Measurements from ENCODE around the gene MICAL2.

MICAL2 gene

DNA sequence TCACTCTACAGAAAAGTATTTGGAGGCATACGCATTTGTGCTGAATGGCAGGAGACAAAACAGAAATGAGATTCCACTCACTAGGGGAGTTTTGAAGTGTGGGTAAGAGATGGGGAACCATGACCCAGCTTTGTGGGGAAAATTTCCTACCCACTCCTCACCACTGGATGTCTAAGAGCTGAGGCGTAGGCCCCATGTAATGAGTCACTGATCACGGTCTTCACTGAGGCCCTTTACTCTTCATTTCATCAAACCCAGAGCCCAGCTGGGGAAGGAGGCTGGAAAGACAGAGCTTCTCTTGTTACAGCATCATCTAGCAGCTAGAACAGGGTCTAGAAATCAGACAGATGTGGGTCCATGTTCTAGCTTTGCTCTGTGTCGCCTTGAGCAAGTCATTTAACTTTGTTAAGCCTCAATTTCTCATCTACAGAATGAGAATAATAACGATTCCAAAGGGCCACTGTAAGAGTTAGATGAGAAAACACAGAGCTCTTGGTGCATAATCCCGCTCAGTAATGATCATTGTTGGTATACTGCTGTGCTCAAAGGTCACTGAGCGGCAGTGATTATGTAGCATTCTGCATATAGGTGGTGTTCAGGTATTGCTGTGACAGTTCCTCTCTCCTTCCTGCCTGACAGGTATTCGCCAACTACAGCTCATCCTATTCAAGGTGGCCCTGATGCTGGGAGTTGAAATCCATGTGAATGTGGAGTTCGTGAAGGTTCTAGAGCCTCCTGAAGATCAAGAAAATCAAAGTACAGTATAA is 97.2 kb downstream of the MICAL2 start:
- H3K27ac ChIP-seq (ENCODE audit: insufficient read depth in 1 of 2, low read depth in 1 of 2, low read length in 2 of 2, poor library complexity in 1 of 2, severe bottlenecking in 2 of 2), result no peak overlapping the region
- ChIA-PET CTCF (interaction anchor here (0.6 to 2.4 kb wide), 11 partner anchors 8 to 551 kb away, joined by 3 to 10 read pairs (median 3); no protein-coding TSS in a partner anchor), POLR2A (no interaction called here)
- H3K4me1 ChIP-seq (ENCODE audit: control extremely low read depth in 1 of 4, control insufficient read depth in 4 of 4, insufficient read depth in 4 of 4, low read length in 3 of 4), result no peaks in the 10 kb centered on the region
- DNase-seq, result no peak
- WGBS (ENCODE audit: insufficient coverage), result 94% methylated on average over 3 of the region's 9 CpGs
- H3K9me3 ChIP-seq (ENCODE audit: control extremely low read depth in 1 of 5, control insufficient read depth in 4 of 5, insufficient read depth in 2 of 5, low read depth in 1 of 5, low read length in 4 of 5), result no peaks in the 10 kb centered on the region
- no peak overlapping the region for H3K4me3 ChIP-seq (ENCODE audit: control insufficient read depth in 1 of 7, extremely low read depth in 1 of 7, insufficient read depth in 4 of 7, low read depth in 2 of 7, low read length in 6 of 7)
- peaks cover 0 to 2% (median 0%) of the 10 kb centered on the region in 4 experiments for H3K36me3 ChIP-seq (ENCODE audit: control insufficient read depth in 4 of 4, insufficient read depth in 4 of 4, low read length in 3 of 4)
- H3K27me3 ChIP-seq (replicated peaks in 2 of 5; ENCODE audit: control insufficient read depth in 4 of 5, insufficient read depth in 5 of 5, low read length in 4 of 5), result no peaks in the 10 kb centered on the region

DNA sequence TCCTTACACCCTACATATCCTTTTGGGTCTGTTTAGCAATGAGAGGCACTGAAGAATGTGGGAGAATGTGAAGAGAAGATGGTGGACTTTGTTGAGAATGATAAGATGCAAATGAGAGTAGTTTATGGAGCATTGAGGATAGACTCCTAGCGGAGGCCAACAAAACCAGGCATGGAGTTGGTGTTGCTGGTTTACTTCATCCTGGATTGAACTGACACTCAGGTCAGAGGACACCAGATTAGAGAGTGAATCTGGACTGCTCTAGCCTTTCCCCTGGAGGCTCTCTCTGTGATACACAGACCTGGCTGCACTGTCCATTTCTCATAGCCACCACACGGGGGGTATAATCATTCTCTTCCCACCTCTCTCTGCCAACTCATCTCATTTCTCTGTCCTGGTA is 98.7 kb downstream of the MICAL2 start:
- CTCF ChIA-PET, result interaction anchor here (1.3 to 1.8 kb wide), 2 partner anchors 9 kb away, joined by 4 to 10 read pairs; no protein-coding TSS in a partner anchor
- Histone ChIP-seq H3K4me1 (ENCODE audit: control extremely low read depth in 1 of 4, control insufficient read depth in 4 of 4, insufficient read depth in 4 of 4, low read length in 3 of 4) (no peaks in the 10 kb centered on the region), H3K27me3 (replicated peaks in 2 of 5; ENCODE audit: control insufficient read depth in 4 of 5, insufficient read depth in 5 of 5, low read length in 4 of 5) (no peaks in the 10 kb centered on the region), H3K27ac (ENCODE audit: insufficient read depth in 1 of 2, low read depth in 1 of 2, low read length in 2 of 2, poor library complexity in 1 of 2, severe bottlenecking in 2 of 2) (no peak overlapping the region), H3K36me3 (ENCODE audit: control insufficient read depth in 4 of 4, insufficient read depth in 4 of 4, low read length in 3 of 4) (peaks cover 0 to 2% (median 0%) of the 10 kb centered on the region in 4 experiments), H3K9me3 (ENCODE audit: control extremely low read depth in 1 of 5, control insufficient read depth in 4 of 5, insufficient read depth in 2 of 5, low read depth in 1 of 5, low read length in 4 of 5) (no peaks in the 10 kb centered on the region), H3K4me3 (ENCODE audit: control insufficient read depth in 1 of 7, extremely low read depth in 1 of 7, insufficient read depth in 4 of 7, low read depth in 2 of 7, low read length in 6 of 7) (no peak overlapping the region)
- 100% methylated on average over 2 of the region's 2 CpGs for WGBS (ENCODE audit: insufficient coverage)
- POLR2A ChIA-PET, result no interaction called here
- DNase-seq, result no peak

DNA sequence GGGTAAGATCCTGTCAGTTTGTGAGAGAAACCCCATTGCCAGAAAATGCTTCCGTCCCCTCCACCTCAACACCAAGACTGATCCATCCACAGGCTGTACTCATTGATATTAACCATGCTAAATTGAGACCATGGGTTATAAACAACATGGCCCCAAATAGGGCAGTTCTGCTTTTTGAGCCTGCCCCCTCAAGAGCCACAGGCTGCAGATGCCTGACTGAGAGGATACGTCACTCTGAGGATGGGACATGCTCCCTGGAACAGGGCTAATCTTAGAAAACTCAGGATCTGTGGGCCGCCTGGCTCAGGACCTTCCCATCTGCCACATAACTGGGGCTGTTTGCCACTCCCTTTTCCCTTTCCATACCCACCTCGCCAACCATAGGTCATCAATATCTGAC is 99.8 kb downstream of the MICAL2 start:
- POLR2A ChIA-PET, result interaction anchor here (1.0 kb wide), 1 partner anchor 26 kb away, joined by 4 read pairs; no protein-coding TSS in a partner anchor
- Histone ChIP-seq H3K4me3 (ENCODE audit: control insufficient read depth in 1 of 7, extremely low read depth in 1 of 7, insufficient read depth in 4 of 7, low read depth in 2 of 7, low read length in 6 of 7) (no peak overlapping the region), H3K27me3 (replicated peaks in 2 of 5; ENCODE audit: control insufficient read depth in 4 of 5, insufficient read depth in 5 of 5, low read length in 4 of 5) (no peaks in the 10 kb centered on the region), H3K36me3 (ENCODE audit: control insufficient read depth in 4 of 4, insufficient read depth in 4 of 4, low read length in 3 of 4) (peaks cover 0 to 2% (median 0%) of the 10 kb centered on the region in 4 experiments), H3K4me1 (ENCODE audit: control extremely low read depth in 1 of 4, control insufficient read depth in 4 of 4, insufficient read depth in 4 of 4, low read length in 3 of 4) (peaks cover 4 to 8% (median 6%) of the 10 kb centered on the region in 4 experiments), H3K9me3 (ENCODE audit: control extremely low read depth in 1 of 5, control insufficient read depth in 4 of 5, insufficient read depth in 2 of 5, low read depth in 1 of 5, low read length in 4 of 5) (no peaks in the 10 kb centered on the region), H3K27ac (ENCODE audit: insufficient read depth in 1 of 2, low read depth in 1 of 2, low read length in 2 of 2, poor library complexity in 1 of 2, severe bottlenecking in 2 of 2) (no peak overlapping the region)
- WGBS (ENCODE audit: insufficient coverage), result 100% methylated on average over 2 of the region's 4 CpGs
- CTCF ChIA-PET, result interaction anchor here (0.6 to 1.8 kb wide), 2 partner anchors 10 to 22 kb away, joined by 3 to 10 read pairs; no protein-coding TSS in a partner anchor
- DNase-seq, result no peak

DNA sequence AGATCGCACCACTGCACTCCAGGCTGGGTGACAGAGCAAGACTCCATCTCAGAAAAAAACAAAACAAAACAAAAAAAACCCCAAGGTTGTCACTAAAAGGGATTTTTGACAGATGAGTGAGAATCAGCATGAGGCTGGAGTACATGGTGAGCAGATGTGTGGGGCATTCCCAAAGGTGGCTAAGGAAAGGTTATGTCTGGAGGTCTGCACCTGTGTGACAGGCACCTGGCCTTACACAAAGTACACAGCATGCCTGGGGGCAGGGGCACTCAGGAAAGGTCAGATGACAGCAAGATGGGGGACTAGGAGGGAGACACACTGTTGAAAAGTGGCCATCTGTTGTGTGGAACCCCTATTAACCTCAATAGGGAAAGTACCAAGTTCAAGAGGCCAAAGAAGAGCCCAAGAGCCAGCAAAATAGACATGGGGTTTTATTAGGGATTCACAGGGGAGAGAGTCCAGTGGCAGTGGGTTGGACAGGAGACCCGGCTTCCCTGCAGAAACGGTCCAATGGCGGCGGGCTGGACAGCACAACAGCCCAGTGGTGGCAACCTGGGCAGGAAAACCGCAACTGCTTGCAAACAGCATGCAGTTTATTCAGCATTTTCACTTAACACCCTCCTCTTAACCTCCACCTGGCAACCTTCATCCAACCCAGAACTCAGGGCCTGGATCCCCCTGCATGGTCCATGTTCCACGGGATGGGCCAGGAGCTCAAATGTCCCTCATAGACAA is 101.1 kb downstream of the MICAL2 start:
- no peak overlapping the region for H3K4me3 ChIP-seq (ENCODE audit: control insufficient read depth in 1 of 7, extremely low read depth in 1 of 7, insufficient read depth in 4 of 7, low read depth in 2 of 7, low read length in 6 of 7)
- H3K27me3 ChIP-seq (replicated peaks in 2 of 5; ENCODE audit: control insufficient read depth in 4 of 5, insufficient read depth in 5 of 5, low read length in 4 of 5), result no peaks in the 10 kb centered on the region
- WGBS (ENCODE audit: insufficient coverage), result 96% methylated on average over 3 of the region's 7 CpGs
- peaks cover 15 to 20% (median 18%) of the 10 kb centered on the region in 4 experiments for H3K4me1 ChIP-seq (ENCODE audit: control extremely low read depth in 1 of 4, control insufficient read depth in 4 of 4, insufficient read depth in 4 of 4, low read length in 3 of 4)
- peaks cover 0 to 2% (median 0%) of the 10 kb centered on the region in 4 experiments for H3K36me3 ChIP-seq (ENCODE audit: control insufficient read depth in 4 of 4, insufficient read depth in 4 of 4, low read length in 3 of 4)
- POLR2A ChIA-PET, result no interaction called here
- no peaks in the 10 kb centered on the region for H3K9me3 ChIP-seq (ENCODE audit: control extremely low read depth in 1 of 5, control insufficient read depth in 4 of 5, insufficient read depth in 2 of 5, low read depth in 1 of 5, low read length in 4 of 5)
- DNase-seq, result no peak
- H3K27ac ChIP-seq (ENCODE audit: insufficient read depth in 1 of 2, low read depth in 1 of 2, low read length in 2 of 2, poor library complexity in 1 of 2, severe bottlenecking in 2 of 2), result no peak overlapping the region
- CTCF ChIA-PET, result no interaction called here

DNA sequence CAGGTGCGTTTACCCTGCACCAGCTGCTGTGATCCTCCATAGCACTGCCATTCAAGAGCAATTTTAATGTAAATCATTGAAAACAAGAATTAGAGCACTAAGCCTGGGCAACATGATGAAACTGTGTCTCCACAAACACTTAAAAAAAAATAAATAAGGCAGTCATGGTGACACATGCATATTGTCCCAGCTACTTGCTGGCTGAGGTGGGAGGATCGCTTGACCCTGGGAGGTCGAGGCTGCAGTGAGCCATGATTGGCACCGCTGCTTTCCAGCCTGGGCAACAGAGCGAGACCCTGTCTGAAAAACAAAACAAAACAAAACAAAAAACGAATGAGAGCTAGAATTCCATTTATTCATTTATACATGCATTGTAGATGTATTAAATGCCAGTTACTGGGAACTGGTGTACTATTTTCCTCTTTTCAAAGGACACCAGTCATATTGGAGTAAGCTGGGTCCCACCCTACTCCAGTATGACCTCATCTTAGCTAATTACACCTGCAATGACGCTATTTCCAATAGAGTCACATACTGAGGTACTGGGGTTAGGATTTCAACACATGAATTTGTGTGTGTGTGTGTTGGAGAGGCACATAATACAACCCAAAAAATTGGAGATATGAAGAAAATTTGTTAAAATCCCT is 101.9 kb downstream of the MICAL2 start:
- no peaks in the 10 kb centered on the region for H3K9me3 ChIP-seq (ENCODE audit: control extremely low read depth in 1 of 5, control insufficient read depth in 4 of 5, insufficient read depth in 2 of 5, low read depth in 1 of 5, low read length in 4 of 5)
- POLR2A ChIA-PET, result no interaction called here
- peaks cover 0 to 2% (median 0%) of the 10 kb centered on the region in 4 experiments for H3K36me3 ChIP-seq (ENCODE audit: control insufficient read depth in 4 of 4, insufficient read depth in 4 of 4, low read length in 3 of 4)
- DNase-seq, result no peak
- H3K27me3 ChIP-seq (replicated peaks in 2 of 5; ENCODE audit: control insufficient read depth in 4 of 5, insufficient read depth in 5 of 5, low read length in 4 of 5), result no peaks in the 10 kb centered on the region
- CTCF ChIA-PET, result interaction anchor here (1.0 kb wide), 1 partner anchor 14 kb away, joined by 4 read pairs; no protein-coding TSS in a partner anchor
- H3K4me3 ChIP-seq (ENCODE audit: control insufficient read depth in 1 of 7, extremely low read depth in 1 of 7, insufficient read depth in 4 of 7, low read depth in 2 of 7, low read length in 6 of 7), result no peak overlapping the region
- H3K27ac ChIP-seq (ENCODE audit: insufficient read depth in 1 of 2, low read depth in 1 of 2, low read length in 2 of 2, poor library complexity in 1 of 2, severe bottlenecking in 2 of 2), result no peak overlapping the region
- peaks cover 22 to 28% (median 25%) of the 10 kb centered on the region in 4 experiments for H3K4me1 ChIP-seq (ENCODE audit: control extremely low read depth in 1 of 4, control insufficient read depth in 4 of 4, insufficient read depth in 4 of 4, low read length in 3 of 4)
- WGBS (ENCODE audit: insufficient coverage), result 100% methylated on average over 5 of the region's 7 CpGs

DNA sequence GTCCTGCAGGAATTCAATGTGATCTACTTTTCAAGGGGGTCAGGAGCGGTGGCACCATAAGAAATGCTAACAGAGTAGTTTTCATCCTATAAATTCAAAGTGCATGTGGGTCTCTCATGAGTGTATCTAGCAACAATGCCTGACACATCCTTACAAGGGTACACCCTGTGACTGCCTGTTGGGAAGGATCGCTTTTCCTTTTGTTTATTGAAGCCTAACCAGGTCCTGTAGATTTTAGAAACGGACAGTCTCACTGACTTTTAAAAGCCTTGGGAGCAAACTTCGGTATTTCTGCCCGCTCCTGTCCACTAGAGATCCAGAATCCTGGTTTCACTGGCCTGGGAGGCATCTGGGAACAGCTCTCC is 102.4 kb downstream of the MICAL2 start:
- DNase-seq, result no peak
- Histone ChIP-seq H3K4me1 (ENCODE audit: control extremely low read depth in 1 of 4, control insufficient read depth in 4 of 4, insufficient read depth in 4 of 4, low read length in 3 of 4) (peaks cover 22 to 33% (median 29%) of the 10 kb centered on the region in 4 experiments), H3K27me3 (replicated peaks in 2 of 5; ENCODE audit: control insufficient read depth in 4 of 5, insufficient read depth in 5 of 5, low read length in 4 of 5) (no peaks in the 10 kb centered on the region), H3K4me3 (ENCODE audit: control insufficient read depth in 1 of 7, extremely low read depth in 1 of 7, insufficient read depth in 4 of 7, low read depth in 2 of 7, low read length in 6 of 7) (no peak overlapping the region), H3K36me3 (ENCODE audit: control insufficient read depth in 4 of 4, insufficient read depth in 4 of 4, low read length in 3 of 4) (peaks cover 0 to 2% (median 0%) of the 10 kb centered on the region in 4 experiments), H3K27ac (ENCODE audit: insufficient read depth in 1 of 2, low read depth in 1 of 2, low read length in 2 of 2, poor library complexity in 1 of 2, severe bottlenecking in 2 of 2) (no peak overlapping the region), H3K9me3 (ENCODE audit: control extremely low read depth in 1 of 5, control insufficient read depth in 4 of 5, insufficient read depth in 2 of 5, low read depth in 1 of 5, low read length in 4 of 5) (no peaks in the 10 kb centered on the region)
- POLR2A ChIA-PET, result no interaction called here
- 98% methylated on average over 5 of the region's 5 CpGs for WGBS (ENCODE audit: insufficient coverage)
- CTCF ChIA-PET, result interaction anchor here (1.0 kb wide), 1 partner anchor 14 kb away, joined by 4 read pairs; no protein-coding TSS in a partner anchor

Measured in common myeloid progenitor, CD34-positive (primary cell).